HepG2 (cell line): ENCODE data around the gene TMEM145. TPM values are rescaled to one million over a fixed set of nuclear protein-coding genes. Genes with fewer than 3 reads are reported as not detected.

Experiments used
- ARID4A ChIP-seq: sonication (generic); formaldehyde crosslinking; IDR thresholded peaks from 2 replicates; pipeline ENCODE4 v1.5.0; 2020; ENCODE audit warnings: mild to moderate bottlenecking, missing genetic modification reagents, borderline replicate concordance
- CAMTA2 ChIP-seq: sonication (generic); formaldehyde crosslinking; IDR thresholded peaks from 2 replicates; pipeline ENCODE4 v1.4.0; 2020; ENCODE audit warnings: mild to moderate bottlenecking, missing genetic modification reagents, borderline replicate concordance
- CBFB ChIP-seq: sonication (generic); formaldehyde crosslinking; IDR thresholded peaks from 2 replicates; pipeline ENCODE4 v1.4.0; 2020; ENCODE audit warnings: missing genetic modification reagents
- EHMT2 ChIP-seq: fragments of 200-600 bp; sonication (generic); IDR thresholded peaks from 2 replicates; pipeline ENCODE4 v1.7.0; 2017; ENCODE audit warnings: antibody characterized with exemption, low read depth, low read length, borderline replicate concordance
- HNF1A ChIP-seq, 2 experiments: sonication (generic) in 1 of 2; formaldehyde crosslinking in 1 of 2; IDR thresholded peaks; 2 replicates each; pipeline versions ENCODE4 v1.4.0 to v1.6.1; 2016 to 2020; ENCODE audit warnings: borderline replicate concordance in 1 of 2, low read depth in 1 of 2, mild to moderate bottlenecking in 1 of 2, missing genetic modification reagents in 1 of 2
- IKZF4 ChIP-seq: sonication (generic); formaldehyde crosslinking; IDR thresholded peaks from 2 replicates; pipeline ENCODE4 v1.5.1; 2020; ENCODE audit warnings: borderline replicate concordance, mild to moderate bottlenecking, low read depth, missing genetic modification reagents; ENCODE audit errors: not compliant biosample characterization
- KAT7 ChIP-seq: IDR thresholded peaks from 2 replicates; pipeline ENCODE4 v1.6.1; 2018; ENCODE audit warnings: borderline replicate concordance, missing compliant biosample characterization
- RFXANK ChIP-seq: IDR thresholded peaks from 2 replicates; pipeline ENCODE4 v1.6.1; 2016
- SP140L ChIP-seq: sonication (generic); formaldehyde crosslinking; IDR thresholded peaks from 2 replicates; pipeline ENCODE4 v1.4.0; 2020; ENCODE audit warnings: missing genetic modification reagents, borderline replicate concordance
- TARDBP ChIP-seq: sonication (generic); formaldehyde crosslinking; IDR thresholded peaks from 2 replicates; pipeline ENCODE4 v1.8.0; 2022; ENCODE audit warnings: mild to moderate bottlenecking, missing genetic modification reagents
- ZNF160 ChIP-seq: sonication (generic); formaldehyde crosslinking; IDR thresholded peaks from 2 replicates; pipeline ENCODE4 v1.8.0; 2022; ENCODE audit warnings: mild to moderate bottlenecking, inconsistent platforms, missing genetic modification reagents
- ZNF501 ChIP-seq: sonication (generic); formaldehyde crosslinking; IDR thresholded peaks from 2 replicates; pipeline ENCODE4 v1.5.1; 2020; ENCODE audit warnings: mild to moderate bottlenecking, moderate library complexity, missing genetic modification reagents
- ZNF512 ChIP-seq: sonication (generic); formaldehyde crosslinking; IDR thresholded peaks from 2 replicates; pipeline ENCODE4 v1.4.0; 2020; ENCODE audit warnings: mild to moderate bottlenecking, missing genetic modification reagents
- ZNF567 ChIP-seq: sonication (generic); formaldehyde crosslinking; IDR thresholded peaks from 2 replicates; pipeline ENCODE4 v1.8.1; 2023; ENCODE audit warnings: mild to moderate bottlenecking, missing genetic modification reagents, borderline replicate concordance
- ZNF569 ChIP-seq: sonication (generic); formaldehyde crosslinking; IDR thresholded peaks from 2 replicates; pipeline ENCODE4 v1.5.0; 2020; ENCODE audit warnings: mild to moderate bottlenecking, missing genetic modification reagents, moderate library complexity, borderline replicate concordance
- ZNF616 ChIP-seq: sonication (generic); formaldehyde crosslinking; IDR thresholded peaks from 2 replicates; pipeline ENCODE4 v1.5.0; 2020; ENCODE audit warnings: low read depth, mild to moderate bottlenecking, missing genetic modification reagents
- ZNF7 ChIP-seq: IDR thresholded peaks from 2 replicates; pipeline ENCODE4 v1.6.1; 2016; ENCODE audit warnings: missing biosample characterization, missing genetic modification reagents
- ZSCAN12 ChIP-seq: sonication (generic); formaldehyde crosslinking; IDR thresholded peaks from 2 replicates; pipeline ENCODE4 v1.9.0; 2021; ENCODE audit warnings: mild to moderate bottlenecking, missing genetic modification reagents
- polyA plus RNA-seq, 8 experiments: library from polyadenylated mRNA; depleted of rRNA in 3 of 8; stranded (reverse) in 7 of 8; unstranded in 1 of 8; fragments of >200 nt; fragmentation: Illumina TruSeq in 4 of 8; extraction: Trizol in 4 of 8; gene quantifications; 2 replicates each; pipeline versions ENCODE4 v1.2.1 to v1.2.3, GENCODE V29; 2011 to 2016; ENCODE audit warnings: low read depth in 4 of 8, missing spikeins in 1 of 8, mixed read lengths in 1 of 8; ENCODE audit not compliant: insufficient read depth in 1 of 8
- total RNA-seq, 5 experiments: library from RNA; depleted of rRNA; stranded (reverse); fragments of >200 nt; fragmentation: Illumina TruSeq; extraction: Trizol; gene quantifications; 2 replicates each; pipeline ENCODE4 v1.2.3, GENCODE V29; 2016; ENCODE audit warnings: low read depth in 1 of 5

TMEM145 gene
- total and polyA plus RNA-seq, 2 of the 13 experiments (the other 11 are each of a cell fraction or from before 2014, with no cell fraction given) = 0.07 to 5.1 TPM

GRCh38 chr19:42279902-42280814, 33.0 kb upstream of the TMEM145 start (continued):
- no peak for TF ChIP-seq ZNF512 (CRISPR knock-in tag)
- no peak for TF ChIP-seq ZNF616 (CRISPR knock-in tag)
- TF ChIP-seq ZNF569 (CRISPR knock-in tag) = no peak
- 0 out of 2 replicates have a peak, but pooled peaks have one; percentile 29 for TF ChIP-seq ZSCAN12 (CRISPR knock-in tag)
- peak; percentile 76 for TF ChIP-seq ARID4A (CRISPR knock-in tag)
- no peak for TF ChIP-seq IKZF4
- peak; percentile 40; the same call in 1 of the 2 replicates for TF ChIP-seq ZNF501 (CRISPR knock-in tag)
- no peak for TF ChIP-seq ZNF7 (CRISPR knock-in tag)
- TF ChIP-seq EHMT2 = no peak
- no peak for TF ChIP-seq ZNF567 (CRISPR knock-in tag)
- 0 out of 2 replicates have a peak, but pooled peaks have one; percentile 36 for TF ChIP-seq TARDBP (CRISPR knock-in tag)
- TF ChIP-seq SP140L (CRISPR knock-in tag) = no peak
- peak; percentile 48; the same call in 1 of the 2 replicates for TF ChIP-seq CBFB
- peak; percentile 51; the same call in 1 of the 2 replicates for TF ChIP-seq ZNF160 (CRISPR knock-in tag)
- no peak for TF ChIP-seq HNF1A (IDR thresholded peaks at IDR 0.05; ENCODE audit: low read depth)
- peak; percentile 24; the same call in 1 of the 2 replicates for TF ChIP-seq HNF1A (CRISPR knock-in tag; IDR thresholded peaks at IDR 0.05; ENCODE audit: borderline replicate concordance)
- no peak; the same call in 1 of the 2 replicates for TF ChIP-seq KAT7 (CRISPR knock-in tag)
- TF ChIP-seq RFXANK = no peak
- TF ChIP-seq CAMTA2 (CRISPR knock-in tag) = peak; percentile 91; the same call in 1 of the 2 replicates
